ENCODE measurements around the gene MSANTD2.

MSANTD2 gene

DNA sequence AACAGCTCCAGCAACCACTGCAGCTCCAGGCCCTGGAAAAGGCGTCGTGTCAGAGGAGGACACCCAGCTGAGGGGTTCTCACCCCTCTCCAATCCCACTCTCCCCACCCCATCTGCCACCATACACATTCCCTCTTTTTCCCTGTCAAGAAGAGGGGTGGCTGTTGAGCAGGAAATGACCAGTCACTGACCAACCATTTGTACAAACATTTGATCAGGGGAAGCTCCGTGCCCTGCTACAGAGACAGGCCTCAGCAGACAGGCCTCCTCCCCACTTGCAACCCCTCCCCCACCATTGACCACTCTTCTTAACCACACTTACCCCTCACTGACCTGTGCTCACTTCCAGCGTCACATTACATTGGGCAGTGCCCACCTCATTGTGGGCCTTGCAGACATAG, 45.9 kb downstream of the MSANTD2 start:
- no peak for DNase-seq (ENCODE audit: low read depth in 3 of 3)

DNA sequence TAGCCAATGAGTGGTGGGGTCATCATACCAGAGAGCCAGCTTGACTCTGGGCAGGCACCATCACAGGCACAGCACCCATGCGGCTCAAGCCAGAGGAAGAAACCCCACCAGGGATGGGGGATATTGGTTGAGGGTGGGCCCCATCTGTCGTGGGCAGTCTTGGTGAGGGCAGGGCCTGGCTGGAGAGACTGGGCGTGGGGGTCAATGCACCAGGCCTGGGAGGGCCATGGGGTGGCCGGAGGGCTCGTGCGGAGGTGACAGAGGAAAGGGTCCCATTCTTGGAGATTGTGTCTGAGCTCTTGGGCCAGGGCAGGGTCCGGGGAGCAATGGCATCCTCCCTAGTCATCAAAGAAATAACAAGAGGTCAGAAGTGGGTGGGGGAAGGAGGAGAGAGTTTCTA, 46.6 kb downstream of the MSANTD2 start:
- DNase-seq (ENCODE audit: low read depth in 3 of 3): no peak

DNA sequence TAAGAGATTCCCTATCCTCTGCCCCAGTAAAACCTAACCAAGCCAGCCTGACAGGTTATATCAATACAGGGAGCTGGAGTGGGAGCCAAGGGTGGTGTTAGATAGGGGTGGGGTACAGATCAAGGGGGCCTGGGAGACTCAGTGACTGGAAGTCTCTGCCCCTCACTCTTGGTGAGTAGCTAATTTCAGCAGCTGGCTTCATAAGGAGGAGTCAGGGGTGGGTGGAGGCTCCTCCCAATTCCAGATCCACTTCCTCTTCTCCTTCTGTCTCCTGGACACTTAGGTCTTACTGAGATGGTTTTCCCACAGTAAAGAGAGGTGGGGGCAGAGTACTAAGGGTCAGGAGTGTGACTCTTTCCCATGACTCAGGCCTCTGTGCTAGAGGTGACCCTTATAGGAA, 47.0 kb downstream of the MSANTD2 start:
- DNase-seq (ENCODE audit: low read depth in 3 of 3): no peak

DNA sequence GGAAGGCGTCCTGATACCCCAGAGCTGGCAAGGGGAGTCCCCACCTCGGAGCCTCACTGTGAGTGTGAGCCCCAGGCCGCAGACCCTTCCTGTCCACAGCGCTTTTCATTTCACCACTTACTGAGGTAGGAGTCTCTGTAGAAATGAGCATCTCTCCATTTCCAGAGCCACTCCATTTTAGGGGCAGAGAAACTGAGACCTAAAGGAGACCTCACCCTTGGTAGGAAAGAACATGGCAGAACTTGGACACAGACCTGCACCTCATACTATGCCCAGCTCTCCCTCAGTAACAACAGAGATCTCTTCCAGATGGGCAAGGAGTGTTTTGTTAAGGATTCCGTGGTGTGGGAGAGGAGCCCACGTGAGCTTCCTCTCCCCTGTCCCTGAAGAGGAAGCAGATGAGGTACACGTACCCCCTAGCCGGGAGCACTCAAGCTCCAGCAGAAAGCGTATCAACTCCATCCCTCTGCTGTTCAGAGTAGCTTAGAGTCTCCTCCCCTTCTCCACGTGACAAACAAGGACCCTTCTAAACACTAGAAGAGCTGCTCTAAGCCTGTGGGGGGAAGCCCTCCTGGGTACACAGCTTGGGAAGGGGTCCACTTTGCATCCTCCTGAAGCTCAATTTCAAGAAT, 47.6 kb downstream of the MSANTD2 start:
- no peak for DNase-seq (ENCODE audit: low read depth in 3 of 3)

DNA sequence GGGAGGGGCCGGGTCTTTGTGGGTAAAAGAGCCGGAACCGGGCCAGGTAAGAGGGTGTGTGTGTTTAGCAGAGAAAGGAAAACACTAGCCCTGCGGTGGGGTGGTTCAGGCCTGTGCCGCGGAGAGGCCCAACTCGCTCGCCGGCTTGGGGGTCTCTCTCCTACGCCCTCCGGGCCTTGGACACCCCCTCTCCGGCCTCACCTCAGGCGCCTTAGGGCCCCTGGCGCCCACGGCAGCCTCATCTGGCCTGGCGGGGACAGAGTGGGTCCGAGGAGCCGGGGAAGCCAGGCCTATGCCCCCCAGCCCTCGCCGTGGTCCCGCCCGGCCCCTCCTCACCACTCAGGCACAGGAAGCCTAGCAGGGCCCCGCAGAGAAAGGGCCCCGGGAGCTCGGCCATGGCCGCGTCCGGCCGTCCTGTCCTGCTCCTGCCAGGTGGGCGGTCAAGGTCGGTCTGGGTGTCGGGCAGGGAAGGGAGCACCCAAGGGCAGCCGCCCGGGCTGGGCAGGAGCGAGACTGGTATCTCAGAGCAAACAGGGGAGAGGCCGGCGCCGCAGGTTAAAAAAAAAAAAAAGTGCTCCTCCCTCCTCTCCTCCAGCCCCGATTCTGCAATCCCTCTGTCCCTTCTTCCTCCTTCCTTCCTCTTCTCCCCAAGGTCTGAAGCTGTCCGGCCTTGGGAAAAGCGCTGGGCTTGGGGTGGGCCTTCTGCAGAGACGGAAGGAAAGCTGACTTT, 48.3 kb downstream of the MSANTD2 start, which contains the start of gene VSIG2:
Gene VSIG2, minus strand, starts transcription at position 515 of the 730 bp plus-strand sequence. Its CDS starts 118 bp downstream, at position 397.
- DNase-seq (ENCODE audit: low read depth in 3 of 3): no peak

DNA sequence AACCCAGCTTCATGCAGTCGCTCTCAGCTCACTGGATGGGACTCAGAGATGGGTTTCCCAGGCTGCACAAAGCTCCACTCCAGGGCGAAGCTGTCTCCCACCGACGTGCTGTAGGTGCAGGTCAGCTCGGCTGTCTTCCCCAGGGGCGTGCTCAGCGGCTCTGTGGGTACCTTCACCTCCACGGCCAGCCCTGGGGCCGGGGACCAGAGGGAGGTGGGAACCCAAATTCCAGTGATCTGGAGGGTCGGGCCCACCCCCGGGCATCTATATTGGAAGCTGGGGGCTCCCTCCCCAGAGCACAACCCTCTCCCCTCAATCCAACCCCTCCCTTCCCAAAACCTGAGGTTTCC, 48.8 kb downstream of the MSANTD2 start:
- no peak for DNase-seq (ENCODE audit: low read depth in 3 of 3)

DNA sequence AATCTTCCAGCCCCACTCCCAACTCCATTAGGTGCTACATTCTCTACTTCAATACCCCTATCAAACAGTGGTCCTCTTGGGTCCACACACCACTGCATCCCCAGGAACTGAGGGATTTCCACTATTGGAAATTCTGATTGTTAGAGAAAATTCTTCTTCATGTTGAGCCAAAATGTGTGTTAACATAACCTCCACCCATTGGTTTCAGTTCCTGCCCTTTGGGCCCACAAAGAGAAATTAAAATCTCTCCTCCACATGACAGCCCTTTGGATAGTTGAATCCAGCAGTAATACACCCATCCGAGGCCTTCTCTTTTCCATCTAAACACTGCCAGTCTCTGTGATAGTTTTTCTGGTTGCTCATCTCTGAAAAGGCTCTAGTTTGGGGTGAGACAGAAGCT, 50.3 kb downstream of the MSANTD2 start:
- DNase-seq (ENCODE audit: low read depth in 3 of 3): no peak

DNA sequence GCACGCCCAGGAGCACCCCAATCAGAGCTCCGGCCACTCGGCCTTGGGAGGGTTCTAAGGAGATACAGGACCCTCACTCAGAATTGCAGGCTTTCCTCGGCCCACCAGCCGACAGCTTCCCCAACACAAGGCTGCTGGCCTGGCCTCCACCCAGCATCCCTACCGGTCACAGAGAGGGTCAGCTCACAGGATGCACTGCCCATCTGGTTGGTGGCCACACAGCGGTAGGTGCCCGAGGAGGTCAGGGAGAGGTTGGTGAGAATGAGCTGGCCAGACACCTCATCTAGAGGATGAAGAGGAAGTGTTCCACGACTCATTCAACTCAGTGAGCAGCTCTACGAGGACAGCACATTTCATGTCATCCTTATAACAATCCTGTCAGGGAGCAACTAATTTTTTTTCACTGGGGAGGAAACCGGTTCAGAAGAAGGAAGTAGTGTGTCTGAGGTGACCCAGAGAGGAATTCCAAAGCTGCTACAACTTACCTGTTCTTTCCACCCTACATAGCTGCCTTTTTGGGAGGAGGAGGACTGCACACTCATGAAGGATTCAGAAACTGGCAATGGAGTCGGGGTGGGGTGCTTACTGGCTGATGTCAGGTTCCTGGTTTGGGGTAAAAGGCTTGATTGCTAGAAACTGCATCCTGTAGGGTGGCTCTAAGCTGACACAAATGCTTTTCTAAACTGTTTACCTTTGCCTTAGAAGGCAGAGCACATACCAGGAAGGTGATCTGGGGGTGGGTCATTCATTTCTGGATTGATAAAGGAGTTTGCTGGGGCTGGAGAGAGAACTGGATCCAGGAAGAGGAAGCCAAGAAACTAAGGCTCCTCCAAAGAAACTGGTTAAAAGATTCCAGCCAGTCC, 51.5 kb downstream of the MSANTD2 start:
- DNase-seq (ENCODE audit: low read depth in 3 of 3): no peak

DNA sequence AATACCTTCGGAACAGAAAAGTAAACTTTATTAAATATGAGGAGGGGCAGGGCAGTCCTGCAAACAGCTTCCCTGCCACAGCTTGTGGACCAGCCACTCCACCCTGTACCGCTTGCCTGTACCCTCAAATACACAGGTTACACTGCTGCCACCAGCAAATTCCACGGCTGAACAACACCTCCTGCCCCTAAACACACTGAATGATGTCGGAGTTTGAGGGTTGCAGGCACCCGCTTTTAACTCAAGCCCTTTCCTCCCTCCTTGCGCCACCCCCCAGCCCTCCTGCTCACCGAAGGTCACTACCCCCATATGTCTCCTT, 52.1 kb downstream of the MSANTD2 start:
- DNase-seq (ENCODE audit: low read depth in 3 of 3): no peak

DNA sequence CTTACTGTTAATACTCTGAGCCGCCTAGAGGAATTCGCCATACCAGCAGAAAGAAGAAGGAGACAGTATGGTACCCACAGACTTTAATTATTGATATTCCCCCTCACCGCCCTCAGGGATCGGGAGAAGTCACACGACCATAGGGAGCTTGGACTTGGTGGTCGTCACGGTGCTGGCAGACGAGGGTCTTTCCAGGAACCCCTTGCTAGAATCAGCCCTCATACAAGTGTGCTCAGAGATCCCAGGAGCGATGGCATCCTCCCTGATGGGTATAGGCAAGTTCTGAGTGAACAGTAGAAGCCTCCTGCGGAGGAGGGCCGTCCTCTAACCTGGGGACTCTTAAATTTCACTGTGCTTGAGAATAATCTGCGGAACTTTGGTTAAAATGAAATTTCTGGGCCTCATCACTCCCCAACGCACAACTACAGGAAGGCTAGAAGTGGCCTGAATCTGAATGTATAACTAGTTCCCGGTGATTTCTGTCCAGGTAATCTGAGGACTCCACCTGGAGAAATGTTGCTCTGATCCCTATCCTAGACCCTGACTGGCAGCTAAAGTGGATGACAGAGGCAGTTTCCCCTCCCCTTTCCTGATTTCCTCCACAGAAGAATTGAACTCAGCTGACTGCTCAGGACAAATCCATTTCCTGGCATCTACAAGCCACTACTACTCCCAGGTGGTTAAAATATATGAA, 52.7 kb downstream of the MSANTD2 start:
- DNase-seq (ENCODE audit: low read depth in 3 of 3): no peak

DNA sequence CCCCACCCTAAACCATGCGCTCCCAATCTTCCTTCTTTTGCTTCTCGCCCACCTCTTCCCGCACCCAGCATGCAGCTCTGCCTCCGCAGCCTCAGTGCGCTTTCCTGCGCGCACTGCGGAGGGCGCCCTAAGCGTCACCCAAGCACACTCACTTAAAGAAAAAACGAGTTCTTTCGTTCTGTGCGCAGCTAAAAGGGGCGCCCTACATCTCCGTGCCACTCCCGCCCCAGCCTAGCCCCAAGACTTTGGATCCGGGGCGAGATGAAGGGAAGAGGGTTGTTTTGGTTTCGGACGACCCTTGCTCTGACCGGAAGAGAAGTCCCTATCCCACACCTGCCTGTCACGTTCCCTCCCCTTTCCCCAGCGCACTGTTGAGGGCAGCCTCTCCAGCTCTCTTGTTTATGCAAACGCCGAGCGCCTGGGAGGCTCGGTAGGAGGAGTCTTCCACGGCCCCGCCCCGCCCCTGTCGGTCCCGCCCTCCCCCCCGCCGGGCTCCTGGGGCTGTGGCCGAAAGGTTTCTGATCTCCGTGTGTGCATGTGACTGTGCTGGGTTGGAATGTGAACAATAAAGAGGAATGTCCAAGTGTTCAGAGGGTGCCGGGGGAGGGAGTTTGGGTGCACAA, 53.5 kb downstream of the MSANTD2 start:
- DNase-seq (ENCODE audit: low read depth in 3 of 3): peak; percentile 50 to 75 (median 53)

DNA sequence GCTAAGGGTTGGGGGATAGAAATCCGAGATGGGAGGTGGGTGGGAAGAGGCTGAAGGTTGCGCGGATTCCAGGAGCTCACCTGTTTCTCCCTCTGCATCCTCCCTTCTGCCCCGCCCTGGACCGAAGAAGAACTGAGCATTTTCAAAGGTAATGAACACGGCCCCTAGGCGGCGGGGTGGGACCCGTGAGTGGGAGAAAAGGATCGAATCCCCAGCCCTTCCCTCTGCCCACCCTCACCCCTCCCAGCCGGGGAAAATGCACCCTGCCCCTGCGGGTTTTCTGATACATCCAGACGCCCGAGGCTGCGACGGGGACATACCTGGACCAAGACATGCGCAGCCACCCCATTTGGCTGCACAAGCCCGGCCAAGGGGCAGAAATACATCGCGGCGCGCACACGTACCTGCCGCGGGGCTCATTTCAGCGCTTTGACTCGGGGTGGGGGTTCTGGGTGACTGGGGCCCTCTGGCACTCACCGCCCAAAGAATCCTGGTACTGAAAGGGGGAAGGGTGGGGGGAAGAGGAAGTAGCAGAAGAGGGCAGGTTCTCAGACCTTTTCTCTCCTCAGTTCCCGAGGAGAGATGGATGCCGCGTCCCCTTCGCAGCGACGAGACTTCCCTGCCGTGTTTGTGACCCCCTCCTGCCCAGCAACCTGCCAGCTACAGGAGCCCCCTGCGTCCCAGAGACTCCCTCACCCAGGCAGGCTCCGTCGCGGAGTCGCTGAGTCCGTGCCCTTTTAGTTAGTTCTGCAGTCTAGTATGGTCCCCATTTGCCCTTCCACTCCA, 54.2 kb downstream of the MSANTD2 start:
- no peak for DNase-seq (ENCODE audit: low read depth in 3 of 3)

DNA sequence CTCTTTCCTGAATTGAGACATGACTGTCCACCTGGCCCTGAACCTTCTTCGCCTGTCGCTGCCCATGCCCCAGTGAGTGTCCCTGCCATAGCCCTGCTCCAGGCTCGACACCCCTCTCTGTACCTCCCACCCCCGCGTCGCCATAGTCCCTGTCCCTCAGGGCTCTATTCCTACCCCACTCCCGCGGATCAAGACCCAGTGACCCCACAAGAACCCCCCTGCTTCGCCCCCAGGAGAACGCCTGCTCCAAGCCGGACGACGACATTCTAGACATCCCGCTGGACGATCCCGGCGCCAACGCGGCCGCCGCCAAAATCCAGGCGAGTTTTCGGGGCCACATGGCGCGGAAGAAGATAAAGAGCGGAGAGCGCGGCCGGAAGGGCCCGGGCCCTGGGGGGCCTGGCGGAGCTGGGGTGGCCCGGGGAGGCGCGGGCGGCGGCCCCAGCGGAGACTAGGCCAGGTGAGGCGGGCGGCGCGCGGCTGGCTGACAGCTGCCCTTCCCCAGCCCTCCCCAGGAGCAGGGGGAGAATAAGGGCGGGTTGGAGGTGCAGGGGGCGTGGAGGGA, 54.9 kb downstream of the MSANTD2 start:
- DNase-seq (ENCODE audit: low read depth in 3 of 3): no peak

DNA sequence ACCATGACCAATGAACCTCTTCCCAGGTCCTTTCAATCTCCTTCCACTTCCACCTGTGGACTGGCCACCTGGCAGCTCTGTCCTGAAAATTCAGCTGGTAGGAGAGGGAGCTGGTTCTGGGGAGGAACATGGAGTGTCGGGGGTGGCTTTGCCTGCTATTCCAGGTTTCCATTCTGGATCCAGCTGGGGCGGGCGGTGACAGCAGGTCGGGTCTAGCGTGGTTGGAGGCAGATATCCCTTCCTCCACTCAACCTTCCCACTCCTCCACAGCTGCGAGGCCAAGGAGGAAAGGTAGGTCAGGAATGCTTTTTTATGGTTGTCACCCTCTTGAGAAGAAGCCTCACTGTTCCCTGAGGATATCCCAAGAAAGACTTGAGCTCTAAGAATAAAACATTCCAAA, 57.2 kb downstream of the MSANTD2 start:
- DNase-seq (ENCODE audit: low read depth in 3 of 3): no peak

DNA sequence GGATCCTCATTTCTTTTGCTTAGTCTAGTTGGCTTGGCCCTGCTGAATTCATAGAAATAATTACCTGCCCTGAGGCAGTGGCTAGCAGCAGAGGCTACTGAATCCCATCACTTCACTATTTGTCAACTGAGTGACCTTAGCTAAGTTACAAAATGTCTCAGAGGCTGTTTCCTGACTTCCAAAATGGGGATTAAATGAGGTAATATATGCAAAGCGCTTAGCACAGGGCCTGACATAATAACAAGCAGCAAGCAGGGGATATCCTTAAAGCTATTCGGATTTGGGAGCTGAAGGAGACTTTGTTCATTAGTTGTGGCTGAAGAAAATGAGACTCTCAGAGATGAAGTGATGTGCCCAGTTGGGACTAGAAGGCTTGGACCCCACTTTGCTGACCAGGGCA, 57.7 kb downstream of the MSANTD2 start:
- no peak for DNase-seq (ENCODE audit: low read depth in 3 of 3)

DNA sequence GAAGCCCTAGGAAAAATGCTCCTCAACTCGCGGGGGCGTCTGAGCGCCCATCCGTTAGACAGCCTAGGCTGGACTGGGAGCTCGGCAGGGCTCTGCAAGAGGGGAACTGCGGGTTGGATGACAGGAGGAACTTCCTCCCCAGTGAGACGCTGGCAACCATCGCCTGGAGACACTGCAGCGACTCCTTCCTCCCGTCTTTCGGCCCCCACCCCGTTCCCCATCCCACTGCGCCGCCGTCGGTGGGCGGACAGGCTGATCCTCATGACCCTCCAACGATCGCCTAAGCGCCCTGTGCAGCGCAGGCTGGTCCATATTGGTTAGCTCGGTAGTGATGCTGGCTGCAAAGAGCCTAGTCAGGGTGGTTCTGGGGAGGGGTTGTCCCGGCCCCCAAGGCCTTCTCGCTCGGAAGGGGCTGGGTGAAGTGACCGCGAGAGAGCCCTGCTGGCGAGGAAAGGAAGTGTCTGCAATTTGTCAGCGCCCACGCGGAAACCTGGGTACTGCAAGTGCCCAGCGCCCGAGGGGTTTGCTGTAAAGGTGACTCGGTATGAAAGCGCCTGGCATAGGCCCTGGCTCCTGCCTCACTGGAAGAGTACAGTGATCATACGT, 59.8 kb downstream of the MSANTD2 start:
- DNase-seq (ENCODE audit: low read depth in 3 of 3): peak in 2 of 3 experiments; percentile 31 to 64

DNA sequence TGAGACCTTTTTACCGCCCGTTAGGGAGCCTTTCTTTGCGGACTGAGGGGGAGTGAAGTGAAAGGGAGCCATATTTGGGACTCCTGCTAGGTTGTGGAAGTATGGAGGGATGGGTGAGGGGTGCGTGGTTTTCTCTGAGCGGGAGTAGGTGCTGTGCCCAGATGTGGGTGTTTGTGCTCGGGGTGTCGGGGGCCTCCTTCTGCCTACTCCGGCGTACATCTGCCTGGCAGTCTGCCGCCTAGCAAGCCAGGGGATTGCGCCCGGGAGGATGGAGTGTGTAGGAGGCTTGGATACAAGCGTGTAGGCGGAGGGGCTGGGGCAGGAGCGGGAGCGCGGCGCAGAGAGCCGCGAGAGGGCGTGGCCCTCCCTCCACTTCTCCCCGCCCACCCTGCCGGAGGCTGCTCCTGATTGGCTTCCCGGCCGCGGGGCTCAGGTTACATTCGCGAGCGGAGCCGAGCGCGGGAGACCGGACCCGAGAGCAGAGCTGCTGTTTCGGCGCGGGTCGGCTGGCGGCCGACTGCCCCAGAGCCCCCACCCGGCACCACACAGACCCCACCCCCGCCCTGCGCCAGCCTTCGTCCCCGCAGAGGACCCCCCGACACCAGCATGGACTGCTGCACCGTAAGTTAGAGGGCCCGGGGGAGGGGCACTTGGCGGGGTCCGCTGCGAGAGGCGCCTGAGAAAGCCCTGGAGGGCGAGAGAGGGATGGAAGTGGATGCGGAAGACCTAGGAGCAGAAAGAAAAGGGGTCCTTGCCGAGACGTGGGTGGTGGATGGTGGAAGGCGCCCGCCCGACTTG, 60.5 kb downstream of the MSANTD2 start, which contains the start of gene NRGN:
Gene NRGN, plus strand, starts transcription at position 464 of the 798 bp plus-strand sequence. Its CDS starts 143 bp downstream, at position 607.
- DNase-seq (ENCODE audit: low read depth in 3 of 3): peak; percentile 67 to 86 (median 68)

DNA sequence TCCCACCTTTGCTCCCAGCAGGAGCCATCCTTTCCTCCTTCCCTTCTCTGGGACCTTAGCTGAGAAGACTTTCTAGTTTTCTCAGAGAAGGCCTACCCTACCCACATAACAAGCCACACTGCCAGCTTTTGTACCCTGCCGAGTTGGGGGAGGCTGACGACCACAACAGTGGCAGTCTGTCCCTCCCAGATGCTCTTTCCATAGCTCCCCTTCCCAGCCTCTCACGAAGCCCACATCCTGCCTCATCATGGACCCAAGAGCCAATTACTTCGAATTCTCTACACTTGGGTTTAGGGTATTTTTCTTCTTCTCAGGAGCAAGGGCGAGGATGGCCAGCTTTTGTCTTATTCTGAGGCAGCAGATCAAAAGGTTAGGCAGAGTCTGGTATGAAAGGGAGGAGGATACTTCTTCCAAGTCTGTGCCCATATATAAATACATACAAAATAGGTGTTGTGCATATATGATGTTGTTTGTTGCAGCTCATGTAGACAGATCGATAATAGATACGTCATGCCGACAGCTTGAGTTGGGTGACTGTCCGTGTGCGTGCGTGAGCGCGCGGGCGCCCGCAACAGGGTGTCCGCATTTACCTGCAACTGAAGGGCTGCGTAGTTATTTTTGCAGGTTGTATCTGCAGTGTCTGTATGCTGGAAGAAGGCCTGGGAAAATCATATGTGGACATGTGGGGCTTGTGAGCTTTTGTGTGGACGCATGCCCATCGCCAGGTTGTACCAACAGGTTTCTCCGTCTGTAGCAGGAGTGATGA, 61.3 kb downstream of the MSANTD2 start:
- DNase-seq (ENCODE audit: low read depth in 3 of 3): no peak

Measured in stimulated activated CD4-positive, alpha-beta T cell treated with anti-CD3 and anti-CD28 coated beads, TNF-alpha, amount 100 ng/mL, for 24 hours (primary cell).